NCI-H510A (cell line): ENCODE data around the gene ACADS.

Experiments
- DNase-seq: peaks from one replicate; lab custom pipeline; 2025; lab: John Stamatoyannopoulos, UW

The ACADS gene

DNA sequence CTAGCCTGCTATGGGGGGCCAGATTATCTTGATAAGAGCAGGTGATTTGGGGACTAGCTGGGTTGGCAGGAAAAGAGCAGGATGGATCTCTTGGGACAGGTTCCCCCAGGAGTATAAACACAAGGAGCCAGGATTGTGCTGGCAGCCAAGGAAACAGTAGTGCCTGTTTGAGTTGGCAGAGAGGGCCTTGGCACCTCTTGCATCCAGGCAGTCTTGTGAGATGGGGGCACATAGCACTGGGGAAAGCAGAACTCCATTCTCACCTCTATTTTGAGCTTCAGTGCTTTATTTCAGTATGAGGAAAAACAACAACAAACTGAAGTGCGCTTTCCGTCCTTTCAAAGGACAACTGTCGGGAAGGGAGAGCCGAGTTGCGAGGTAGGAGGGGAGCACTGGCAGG is 24.7 kb upstream of the ACADS start:
- no peak for DNase-seq

- DNase-seq = no peak
Measured at GRCh38 chr12:120702637-120703036, 23.0 kb upstream of the ACADS start.

- DNase-seq = no peak
Measured at GRCh38 chr12:120703311-120703942, 22.2 kb upstream of the ACADS start.

DNA sequence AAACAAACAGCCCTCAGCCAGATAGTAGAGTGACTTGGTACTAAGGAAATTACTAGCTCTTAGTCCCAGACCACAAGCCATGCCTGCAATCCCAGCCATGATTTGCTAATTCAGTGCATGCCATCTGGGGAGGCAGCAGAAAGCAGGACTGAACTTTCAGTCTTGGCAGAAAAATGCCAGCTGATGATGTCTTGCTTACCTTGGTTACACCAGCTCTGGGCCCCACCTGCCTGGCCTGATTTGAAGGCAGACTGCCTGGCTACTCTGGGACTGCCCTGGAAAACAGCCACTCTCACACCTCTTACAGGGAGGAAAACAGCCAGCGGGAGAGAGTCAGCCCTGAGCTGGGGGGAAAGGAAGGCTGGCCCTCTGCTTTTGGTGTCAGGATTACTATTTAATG is 20.0 kb upstream of the ACADS start:
- DNase-seq = no peak

- no peak for DNase-seq
Measured at GRCh38 chr12:120706029-120706428, 19.6 kb upstream of the ACADS start.

DNA sequence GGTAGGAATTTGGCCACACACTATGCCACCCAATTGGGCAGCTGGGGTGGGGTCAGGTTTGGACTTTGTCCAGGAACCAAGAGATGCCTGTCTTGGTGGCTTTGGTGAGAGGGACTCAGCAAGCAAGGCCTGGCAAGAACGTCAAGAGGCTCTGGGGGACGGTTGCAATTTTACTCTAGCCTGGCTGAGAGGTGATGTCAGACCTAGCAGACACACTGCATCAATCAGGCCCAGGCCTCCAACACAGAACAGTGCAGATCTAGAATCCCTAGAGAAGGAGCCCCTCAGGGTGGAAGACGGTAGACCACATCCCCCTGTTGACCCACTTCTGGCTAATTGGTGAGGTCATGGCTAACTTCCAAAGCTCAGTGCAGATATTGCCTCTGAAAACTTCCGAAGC is 17.0 kb upstream of the ACADS start:
- DNase-seq = no peak

DNA sequence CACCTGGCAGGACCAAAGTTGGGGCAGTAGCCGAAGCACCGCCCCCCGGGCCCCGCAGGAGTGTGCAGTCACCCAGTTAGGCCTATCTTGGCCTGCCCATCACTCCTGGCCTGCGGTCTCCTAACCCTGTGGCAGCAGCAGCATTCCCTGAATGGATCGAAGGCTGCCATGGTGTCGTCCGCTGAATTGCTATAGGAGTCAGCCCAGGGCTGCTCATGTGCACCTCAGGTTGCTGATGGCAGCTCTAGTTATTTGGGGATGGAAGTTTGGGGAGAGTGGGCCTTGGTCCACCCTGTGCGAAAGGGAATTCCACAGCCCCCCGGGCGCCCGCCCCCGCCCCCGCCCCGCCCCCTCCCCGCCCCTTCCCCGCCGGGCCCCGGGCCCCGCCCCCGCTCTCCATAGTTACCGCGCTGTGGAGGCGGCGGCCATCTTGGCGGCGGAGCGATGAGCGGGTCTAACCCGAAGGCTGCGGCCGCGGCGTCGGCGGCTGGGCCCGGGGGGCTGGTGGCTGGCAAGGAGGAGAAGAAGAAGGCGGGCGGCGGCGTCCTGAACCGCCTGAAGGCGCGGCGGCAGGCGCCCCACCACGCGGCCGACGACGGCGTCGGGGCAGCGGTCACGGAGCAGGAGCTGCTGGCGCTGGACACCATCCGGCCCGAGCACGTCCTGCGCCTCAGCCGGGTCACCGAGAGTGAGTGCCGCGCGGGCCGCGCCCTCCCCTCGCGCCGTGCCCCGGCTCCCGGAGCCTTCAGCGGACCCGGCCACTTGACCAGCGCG is 15.4 kb upstream of the ACADS start, which contains the start of gene UNC119B:
Gene UNC119B (plus strand): TSS at position 428 of the 774 bp plus-strand sequence. CDS start 17 bp downstream, at position 445.
- peak; percentile 48 for DNase-seq

DNA sequence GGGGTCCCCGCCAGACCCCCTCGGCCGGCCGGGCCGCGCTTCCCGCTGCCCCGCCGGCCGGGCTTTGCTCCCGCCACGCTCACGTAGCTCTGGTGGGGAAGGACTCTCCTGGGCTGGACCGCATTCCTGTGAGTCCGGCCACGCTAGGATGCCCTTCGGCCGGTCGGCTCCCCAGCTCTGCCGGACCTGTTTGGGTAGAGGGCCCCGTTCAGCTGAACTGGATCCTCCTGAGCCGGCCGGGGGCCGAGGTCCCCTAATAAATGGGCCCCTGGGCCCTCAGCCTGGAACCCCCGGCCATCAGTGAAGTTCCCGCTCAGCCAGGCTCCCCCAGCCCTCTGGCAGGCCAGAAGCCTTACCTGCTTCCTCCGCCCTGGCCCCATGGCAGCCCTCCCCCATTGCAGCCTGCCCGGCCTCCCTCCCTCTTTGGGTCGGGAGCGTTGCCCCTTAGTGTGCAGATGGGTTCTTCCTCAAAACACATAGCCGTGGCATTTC is 14.8 kb upstream of the ACADS start:
- no peak for DNase-seq

DNA sequence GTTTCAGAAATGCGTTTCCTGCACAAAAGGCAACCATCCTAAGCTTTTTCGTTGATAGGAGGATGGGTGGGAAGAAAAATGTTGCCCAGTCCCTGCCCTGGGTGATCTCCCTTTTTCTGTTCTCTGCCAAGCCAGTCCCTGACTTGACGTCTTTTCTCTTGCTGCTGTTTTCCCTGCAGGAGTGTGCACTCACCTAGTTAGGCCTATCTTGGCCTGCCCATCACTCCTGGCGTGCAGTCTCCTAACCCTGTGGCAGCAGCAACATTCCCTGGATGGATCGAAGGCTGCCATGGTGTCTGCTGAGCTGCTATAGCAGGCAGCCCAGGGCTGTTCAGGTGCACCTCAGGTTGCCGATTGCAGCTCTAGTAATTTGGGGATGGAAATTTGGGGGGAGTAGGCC is 14.2 kb upstream of the ACADS start:
- DNase-seq = peak; percentile 25

GRCh38 chr12:120712610-120713009 is 13.0 kb upstream of the ACADS start:
- DNase-seq = no peak

DNA sequence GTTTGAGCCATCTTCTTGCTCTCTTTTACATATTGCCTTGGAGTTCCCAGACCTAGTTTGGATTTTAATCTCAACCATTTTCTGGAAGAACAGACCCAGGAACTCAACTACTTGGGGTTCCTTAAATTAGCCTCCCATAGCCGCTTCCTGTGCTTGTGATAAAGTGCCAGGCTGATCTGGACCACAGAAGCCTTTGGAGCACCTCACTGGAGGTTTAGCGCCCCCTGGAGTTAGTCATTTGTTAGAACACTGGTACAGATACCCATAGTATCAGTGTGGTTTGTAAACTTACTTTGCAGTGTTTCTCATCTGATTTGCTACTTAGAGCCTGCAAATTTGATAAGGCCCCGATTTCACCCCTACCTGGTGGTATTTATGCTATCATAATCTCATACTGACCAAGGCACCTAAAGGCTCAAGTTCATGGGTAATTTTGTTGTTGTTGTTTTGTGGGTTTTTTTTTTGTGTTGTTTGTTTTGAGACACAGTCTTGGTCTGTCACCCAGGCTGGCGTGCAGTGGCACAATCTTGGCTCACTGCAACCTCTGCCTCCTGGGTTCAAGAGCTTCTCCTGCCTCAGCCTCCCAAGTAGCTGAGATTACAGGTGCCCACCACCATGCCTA is 11.7 kb upstream of the ACADS start:
- peak; percentile 78 for DNase-seq

DNA sequence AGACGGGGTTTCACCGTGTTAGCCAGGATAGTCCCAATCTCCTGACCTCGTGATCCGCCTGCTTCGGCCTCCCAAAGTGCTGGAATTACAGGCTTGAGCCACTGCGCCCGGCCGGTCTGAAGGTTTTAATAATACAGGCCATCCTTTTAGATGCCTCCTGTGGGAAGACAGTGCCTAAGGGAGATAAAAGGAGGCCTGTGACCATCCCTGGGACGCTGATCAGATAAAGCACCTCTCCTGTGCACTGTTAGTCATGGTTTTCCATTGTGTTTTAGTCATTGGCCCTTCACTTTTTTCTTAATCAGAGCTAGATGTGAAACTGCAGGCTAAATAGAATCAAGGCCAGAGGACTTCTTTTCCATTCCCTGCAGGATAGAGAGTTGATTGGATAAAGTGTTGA is 7.6 kb upstream of the ACADS start:
- no peak for DNase-seq

DNA sequence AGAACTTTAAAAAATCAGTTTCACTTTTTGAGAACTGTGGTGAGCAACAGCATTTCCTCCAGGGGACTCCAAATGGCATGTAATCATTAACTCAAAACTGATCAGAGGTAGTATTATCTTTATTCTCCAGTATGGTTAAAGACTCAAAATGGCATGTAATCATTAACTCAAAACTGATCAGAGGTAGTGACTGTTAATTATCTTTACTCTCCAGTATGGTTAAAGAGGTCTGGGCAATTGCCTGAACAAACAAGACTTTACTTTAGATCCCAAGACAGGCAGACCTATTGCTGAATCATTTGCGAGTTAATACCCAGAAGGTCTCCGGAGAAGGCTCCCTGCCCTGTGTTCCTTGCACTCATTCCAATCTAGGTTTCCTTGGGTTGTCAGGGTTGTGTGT is 6.6 kb upstream of the ACADS start:
- no peak for DNase-seq

DNA sequence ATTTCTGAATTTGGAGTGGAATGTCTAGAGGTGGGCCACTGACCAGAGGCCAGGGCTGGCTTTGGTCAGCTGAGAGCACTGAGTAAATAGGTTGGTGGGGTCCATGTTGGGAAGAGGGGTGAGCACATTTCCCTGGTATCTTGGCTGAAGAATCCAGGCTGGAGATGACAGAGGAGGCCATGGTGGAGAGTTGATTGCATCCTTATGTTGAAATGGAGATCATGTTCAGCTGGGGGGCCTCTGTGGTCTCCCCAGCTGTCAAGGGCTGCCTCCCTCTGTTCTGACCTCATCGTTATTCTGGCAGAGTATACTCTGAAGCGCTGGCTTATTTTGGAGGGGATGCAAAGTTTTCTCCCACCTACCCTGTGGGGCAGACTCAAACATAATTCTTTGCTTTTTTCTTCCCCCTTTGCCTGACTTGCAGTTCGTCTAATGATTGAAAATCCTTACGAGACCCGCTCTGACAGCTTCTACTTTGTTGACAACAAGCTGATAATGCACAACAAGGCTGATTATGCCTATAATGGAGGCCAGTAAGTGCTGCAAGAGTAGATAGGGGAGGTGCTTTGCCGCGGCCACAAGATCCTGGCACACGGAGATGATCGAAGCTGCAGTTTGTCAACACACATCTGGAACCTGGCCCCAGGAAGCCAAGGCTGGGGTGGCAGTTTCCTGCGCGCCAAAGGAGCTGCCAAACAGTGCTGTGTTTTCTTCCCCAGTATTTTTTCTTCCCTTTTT is 6.0 kb upstream of the ACADS start:
- no peak for DNase-seq

GRCh38 chr12:120720234-120720986 is 5.2 kb upstream of the ACADS start:
- no peak for DNase-seq

- no peak for DNase-seq
Measured at GRCh38 chr12:120720987-120721801, 4.4 kb upstream of the ACADS start.

- no peak for DNase-seq
Measured at GRCh38 chr12:120721866-120722265, 3.8 kb upstream of the ACADS start.

DNA sequence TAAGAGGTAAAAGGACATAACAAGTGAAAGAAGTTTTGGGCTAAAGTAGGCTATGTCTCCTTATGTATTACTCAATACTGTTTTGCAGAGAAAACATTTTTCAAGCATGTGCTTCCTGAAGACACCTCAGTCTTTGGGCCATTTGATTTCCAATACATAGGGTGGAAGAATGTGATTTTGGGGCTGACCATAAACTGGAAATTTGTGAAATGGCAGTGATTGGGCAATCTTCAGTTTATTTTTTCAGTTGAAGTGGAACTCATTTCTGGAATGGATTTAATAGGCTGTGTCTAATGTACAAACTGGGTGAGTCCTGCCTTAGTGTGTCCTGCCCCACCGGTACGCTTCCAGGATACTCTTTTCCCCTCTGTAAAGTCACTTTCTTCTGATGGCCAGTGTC is 2.8 kb upstream of the ACADS start:
- no peak for DNase-seq

GRCh38 chr12:120724720-120725119 is 906 bp upstream of the ACADS start:
- no peak for DNase-seq

GRCh38 chr12:120725151-120725658 is 421 bp upstream of the ACADS start:
- no peak for DNase-seq

DNA sequence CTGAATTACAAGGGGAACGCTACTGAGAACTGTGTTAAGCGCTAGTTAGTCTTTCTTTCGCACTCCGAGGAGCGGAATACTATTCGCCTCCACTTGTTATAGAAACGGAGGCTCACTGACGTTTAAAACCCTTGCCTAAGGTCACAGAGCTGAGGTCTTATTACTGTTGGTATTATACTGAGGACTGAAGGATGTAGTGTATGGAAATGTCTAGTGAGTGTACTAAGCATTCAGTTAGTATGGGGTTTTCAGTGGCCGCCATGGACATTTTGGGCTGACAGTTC is 826 bp downstream of the ACADS start:
- no peak for DNase-seq
